ENCODE results near the gene CYBC1. TPM values are rescaled to one million over a fixed set of nuclear protein-coding genes. Genes with fewer than 3 reads are reported as not detected.

The CYBC1 gene
- total and polyA plus RNA-seq, 2 donors from 2014 or later, result 38.2 to 139 TPM

DNA sequence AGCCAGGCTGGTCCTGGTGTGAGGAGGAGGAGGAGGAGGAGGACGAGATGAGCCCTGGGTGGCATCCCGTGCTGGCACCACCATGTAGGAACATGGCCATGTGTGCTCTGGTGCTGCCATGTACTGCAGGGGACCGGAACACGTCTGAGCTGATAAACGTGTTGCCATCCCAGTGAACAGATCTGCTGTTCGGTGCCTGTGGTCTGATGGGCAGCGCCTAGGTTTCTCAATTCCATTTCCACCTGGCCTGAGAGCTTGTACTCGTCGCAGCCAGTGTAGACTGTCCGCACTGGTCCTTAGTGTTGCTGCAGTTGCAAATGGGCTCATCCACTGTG lies 40.6 kb upstream of the CYBC1 start:
- FAIRE-seq (no peak), DNase-seq (no peak)
- TF ChIP-seq, protein P1, sequence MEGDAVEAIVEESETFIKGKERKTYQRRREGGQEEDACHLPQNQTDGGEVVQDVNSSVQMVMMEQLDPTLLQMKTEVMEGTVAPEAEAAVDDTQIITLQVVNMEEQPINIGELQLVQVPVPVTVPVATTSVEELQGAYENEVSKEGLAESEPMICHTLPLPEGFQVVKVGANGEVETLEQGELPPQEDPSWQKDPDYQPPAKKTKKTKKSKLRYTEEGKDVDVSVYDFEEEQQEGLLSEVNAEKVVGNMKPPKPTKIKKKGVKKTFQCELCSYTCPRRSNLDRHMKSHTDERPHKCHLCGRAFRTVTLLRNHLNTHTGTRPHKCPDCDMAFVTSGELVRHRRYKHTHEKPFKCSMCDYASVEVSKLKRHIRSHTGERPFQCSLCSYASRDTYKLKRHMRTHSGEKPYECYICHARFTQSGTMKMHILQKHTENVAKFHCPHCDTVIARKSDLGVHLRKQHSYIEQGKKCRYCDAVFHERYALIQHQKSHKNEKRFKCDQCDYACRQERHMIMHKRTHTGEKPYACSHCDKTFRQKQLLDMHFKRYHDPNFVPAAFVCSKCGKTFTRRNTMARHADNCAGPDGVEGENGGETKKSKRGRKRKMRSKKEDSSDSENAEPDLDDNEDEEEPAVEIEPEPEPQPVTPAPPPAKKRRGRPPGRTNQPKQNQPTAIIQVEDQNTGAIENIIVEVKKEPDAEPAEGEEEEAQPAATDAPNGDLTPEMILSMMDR (IDR thresholded peaks at IDR 0.05; ENCODE audit: borderline replicate concordance, extremely low read depth, insufficient read depth), result no peak
- Histone ChIP-seq H3K27me3 (ENCODE audit: control insufficient read depth, insufficient read depth, low read length) (no peaks in the 10 kb centered on the region), H3K4me3 (ENCODE audit: low read length in 3 of 3) (no peak overlapping the region), H3K4me1 (ENCODE audit: control insufficient read depth in 2 of 3, insufficient read depth in 2 of 3, low read depth in 1 of 3, low read length in 3 of 3) (peaks cover 0 to 2% (median 0%) of the 10 kb centered on the region in 3 donors), H3K27ac (ENCODE audit: low read depth in 2 of 2, low read length in 2 of 2) (no peak overlapping the region), H3K36me3 (ENCODE audit: control insufficient read depth in 2 of 3, insufficient read depth in 3 of 3, low read length in 3 of 3) (peaks cover 0 to 10% (median 0%) of the 10 kb centered on the region in 3 donors), H3K9ac (ENCODE audit: low read length in 3 of 3) (no peak overlapping the region), H3K9me3 (ENCODE audit: control insufficient read depth in 2 of 3, insufficient read depth in 1 of 3, low read length in 3 of 3) (no peaks in the 10 kb centered on the region)
- intact Hi-C loops (cut with DNase I), result no loop called here

- intact Hi-C loops (cut with DNase I), result no loop called here
- DNase-seq, result no peak
These were observed 40.1 kb upstream of the CYBC1 start for GRCh38 chr17:82490512-82491195.

DNA sequence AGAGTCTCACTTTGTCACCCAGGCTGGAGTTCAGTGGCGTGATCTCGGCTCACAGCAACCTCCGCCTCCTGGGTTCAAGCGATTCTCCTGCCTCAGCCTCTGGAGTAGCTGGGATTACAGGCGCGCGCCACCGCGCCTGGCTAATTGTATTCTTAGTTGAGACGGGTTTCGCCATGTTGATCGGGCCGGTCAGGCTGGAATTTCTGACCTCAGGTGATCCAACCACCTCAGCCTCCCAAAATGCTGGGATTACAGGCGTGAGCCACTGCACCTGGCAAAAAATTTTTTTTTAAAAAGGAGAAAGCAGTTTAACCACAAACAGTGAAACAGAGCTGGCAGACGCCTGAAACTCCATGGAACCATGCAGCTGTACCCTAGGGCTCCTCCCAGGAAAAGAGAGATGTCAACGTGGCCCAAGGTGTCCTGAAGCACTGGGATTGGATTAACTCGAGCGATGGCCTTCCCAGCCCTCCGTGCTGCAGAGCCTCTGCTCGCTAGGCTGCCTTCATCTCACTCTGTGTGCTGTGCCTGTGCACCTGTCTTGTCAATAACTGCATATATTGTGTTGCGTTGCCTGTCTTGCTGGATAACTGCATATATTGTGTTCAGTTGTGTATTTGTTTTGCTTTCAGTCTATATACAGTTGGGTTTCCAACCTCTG lies 39.4 kb upstream of the CYBC1 start:
- Histone ChIP-seq H3K4me1 (ENCODE audit: control insufficient read depth in 2 of 3, insufficient read depth in 2 of 3, low read depth in 1 of 3, low read length in 3 of 3) (no peaks in the 10 kb centered on the region), H3K27ac (ENCODE audit: low read depth in 2 of 2, low read length in 2 of 2) (no peak overlapping the region), H3K9me3 (ENCODE audit: control insufficient read depth in 2 of 3, insufficient read depth in 1 of 3, low read length in 3 of 3) (no peaks in the 10 kb centered on the region), H3K9ac (ENCODE audit: low read length in 3 of 3) (no peak overlapping the region), H3K36me3 (ENCODE audit: control insufficient read depth in 2 of 3, insufficient read depth in 3 of 3, low read length in 3 of 3) (peaks cover 0 to 16% (median 4%) of the 10 kb centered on the region in 3 donors), H3K27me3 (ENCODE audit: control insufficient read depth, insufficient read depth, low read length) (no peaks in the 10 kb centered on the region), H3K4me3 (ENCODE audit: low read length in 3 of 3) (no peak overlapping the region)
- TF ChIP-seq, protein P1 (IDR thresholded peaks at IDR 0.05; ENCODE audit: borderline replicate concordance, extremely low read depth, insufficient read depth), result no peak
- no peak for FAIRE-seq
- no peak for DNase-seq
- intact Hi-C loops (cut with DNase I), result no loop called here

More at GRCh38 chr17:82490512-82491195, 40.1 kb upstream of the CYBC1 start:
- TF ChIP-seq, protein P1 (IDR thresholded peaks at IDR 0.05; ENCODE audit: borderline replicate concordance, extremely low read depth, insufficient read depth), result no peak
- FAIRE-seq, result no peak
- H3K4me1 ChIP-seq (ENCODE audit: control insufficient read depth in 2 of 3, insufficient read depth in 2 of 3, low read depth in 1 of 3, low read length in 3 of 3), result no peaks in the 10 kb centered on the region
- no peak overlapping the region for H3K27ac ChIP-seq (ENCODE audit: low read depth in 2 of 2, low read length in 2 of 2)
- H3K4me3 ChIP-seq (ENCODE audit: low read length in 3 of 3), result no peak overlapping the region
- H3K36me3 ChIP-seq (ENCODE audit: control insufficient read depth in 2 of 3, insufficient read depth in 3 of 3, low read length in 3 of 3), result peaks cover 0 to 12% (median under 1%) of the 10 kb centered on the region in 3 donors
- no peaks in the 10 kb centered on the region for H3K9me3 ChIP-seq (ENCODE audit: control insufficient read depth in 2 of 3, insufficient read depth in 1 of 3, low read length in 3 of 3)
- H3K27me3 ChIP-seq (ENCODE audit: control insufficient read depth, insufficient read depth, low read length), result no peaks in the 10 kb centered on the region
- H3K9ac ChIP-seq (ENCODE audit: low read length in 3 of 3), result no peak overlapping the region

All from kidney (tissue), 14 donors.